NOMO-1 treated with dmso at 0.1 percent for 144 hours (cell line): Measurements from ENCODE around the gene NUTM1.
"Not testable (repeated sequence)": the region's sequence is repeated elsewhere in the genome, so short reads cannot be mapped to it uniquely, and the experiment has no call there.

Source experiments
- DNase-seq: peaks from one replicate; lab custom pipeline; 2025; ENCODE audit not compliant: unreplicated experiment; lab: John Stamatoyannopoulos, UW

The NUTM1 gene

GRCh38 chr15:34337557-34338306, 5.4 kb upstream of the NUTM1 start, which contains the start of gene SLC12A6:
TSS of gene SLC12A6 (minus strand) at chr15:34337781. CDS start at chr15:34336680, 1,101 bp downstream.
- DNase-seq, result peak; percentile 92

- no peak for DNase-seq
These were observed 4.8 kb upstream of the NUTM1 start for GRCh38 chr15:34338347-34338746.

GRCh38 chr15:34339946-34340345, 3.2 kb upstream of the NUTM1 start:
- DNase-seq, result no peak

DNA sequence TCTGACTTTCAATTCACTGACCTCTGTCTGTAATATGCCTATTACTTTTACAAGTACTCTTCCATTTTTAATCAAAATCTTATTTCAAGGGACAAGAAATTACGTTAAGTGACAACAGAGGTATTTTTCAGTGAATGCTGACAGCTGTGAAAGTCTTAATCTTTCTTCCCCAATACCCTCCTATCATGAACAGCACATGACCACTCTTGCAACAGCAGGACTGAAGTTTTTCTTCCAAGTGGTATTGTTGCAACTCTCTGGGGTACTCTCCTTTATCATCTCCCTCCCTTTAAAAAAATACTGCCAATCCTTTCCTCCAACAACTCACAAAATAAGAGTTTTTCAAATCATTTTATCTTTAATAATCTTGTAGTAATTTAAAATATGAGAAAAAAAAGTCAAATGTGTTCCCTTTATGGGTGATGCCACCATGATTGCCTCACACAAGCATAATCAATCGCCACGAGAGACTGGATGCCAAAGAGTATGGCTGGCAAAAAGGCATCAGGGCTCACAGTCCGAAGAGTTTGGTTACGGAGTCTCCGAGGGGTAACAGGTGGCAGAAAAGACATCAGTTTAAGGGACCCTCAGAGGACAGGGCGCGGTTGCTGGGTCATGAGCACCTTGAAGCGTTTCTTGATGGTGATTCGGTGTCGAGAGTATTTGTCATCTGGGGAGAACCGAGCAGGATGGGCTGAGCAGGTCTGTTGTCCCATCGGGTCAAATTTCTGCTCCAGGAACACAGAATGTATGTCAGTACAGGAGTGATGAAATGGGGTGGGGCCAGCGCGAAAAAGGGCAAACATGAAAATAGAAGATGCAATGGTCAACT, 1.5 kb upstream of the NUTM1 start:
- no peak for DNase-seq

DNA sequence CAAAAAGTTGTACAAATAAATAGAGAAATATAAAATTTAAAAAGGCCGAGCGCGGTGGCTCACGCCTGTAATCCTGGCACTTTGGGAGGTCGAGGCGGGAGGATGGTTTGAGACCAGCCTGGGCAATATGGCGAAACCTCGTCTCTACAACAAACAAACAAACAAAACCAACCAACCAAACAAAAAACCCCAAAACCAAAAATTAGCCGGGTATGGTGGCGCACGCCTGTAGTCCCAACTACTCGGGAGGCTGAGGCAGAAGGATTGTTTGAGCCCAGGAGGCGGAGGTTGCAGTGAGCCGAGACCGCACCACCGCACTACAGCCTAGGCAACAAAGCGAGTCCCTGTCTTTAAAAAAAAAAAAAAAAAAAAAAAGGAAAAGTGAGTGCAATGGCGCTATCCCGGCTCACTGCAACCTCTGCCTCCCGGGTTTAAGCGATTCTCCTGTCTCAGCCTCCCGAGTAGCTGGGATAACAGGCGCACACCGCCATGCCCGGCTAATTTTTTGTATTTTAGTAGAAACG, 840 bp upstream of the NUTM1 start:
- not testable (repeated sequence) for DNase-seq

- no peak for DNase-seq
These were observed 5.0 kb downstream of the NUTM1 start for GRCh38 chr15:34347951-34348638.

DNA sequence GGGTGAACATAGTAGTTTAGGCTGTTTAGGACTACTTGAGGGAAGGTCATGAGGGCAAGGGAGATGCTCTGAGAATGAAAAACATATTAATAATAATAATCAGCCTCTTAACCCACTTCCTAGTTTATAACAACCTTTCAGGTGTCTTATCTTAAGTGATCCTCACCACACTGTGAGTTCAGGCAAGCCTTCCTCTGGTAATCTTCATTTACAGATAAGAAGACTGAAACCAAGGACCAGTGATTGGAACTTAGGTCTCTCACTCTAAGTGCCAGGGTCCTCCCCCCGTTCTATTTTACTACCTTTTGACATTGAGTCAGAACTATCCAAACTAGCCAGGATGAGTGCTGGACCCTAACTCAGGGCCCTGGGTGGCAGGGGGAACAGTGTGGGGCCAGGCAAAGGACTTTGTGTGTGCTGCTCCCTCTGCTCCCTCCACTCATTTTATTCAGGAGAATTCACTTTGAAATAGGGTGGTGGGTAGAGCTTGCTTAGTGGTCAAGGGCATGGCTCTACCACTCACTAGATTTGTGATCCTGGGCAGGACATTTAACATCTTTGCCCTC, 5.7 kb downstream of the NUTM1 start:
- no peak for DNase-seq

DNA sequence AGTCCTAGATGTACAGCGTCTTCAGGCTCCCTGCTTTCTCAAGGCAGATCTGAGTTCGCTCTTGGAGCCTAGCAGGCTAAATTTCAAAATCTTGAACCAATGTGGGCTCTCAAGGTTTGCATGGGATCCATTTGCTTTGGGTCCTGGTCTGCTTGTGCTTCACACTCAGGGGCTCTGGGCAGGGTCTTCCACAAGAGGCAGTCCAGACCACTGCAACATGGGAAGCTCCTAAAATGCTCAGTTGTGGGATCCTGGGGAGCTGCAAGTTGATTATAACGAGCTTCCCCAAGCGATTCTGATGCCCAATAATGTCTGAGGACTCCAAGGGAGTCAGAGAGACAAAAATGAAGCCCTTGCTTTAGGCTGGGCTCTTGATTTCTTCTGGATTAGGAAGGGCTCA, 6.7 kb downstream of the NUTM1 start:
- no peak for DNase-seq

DNA sequence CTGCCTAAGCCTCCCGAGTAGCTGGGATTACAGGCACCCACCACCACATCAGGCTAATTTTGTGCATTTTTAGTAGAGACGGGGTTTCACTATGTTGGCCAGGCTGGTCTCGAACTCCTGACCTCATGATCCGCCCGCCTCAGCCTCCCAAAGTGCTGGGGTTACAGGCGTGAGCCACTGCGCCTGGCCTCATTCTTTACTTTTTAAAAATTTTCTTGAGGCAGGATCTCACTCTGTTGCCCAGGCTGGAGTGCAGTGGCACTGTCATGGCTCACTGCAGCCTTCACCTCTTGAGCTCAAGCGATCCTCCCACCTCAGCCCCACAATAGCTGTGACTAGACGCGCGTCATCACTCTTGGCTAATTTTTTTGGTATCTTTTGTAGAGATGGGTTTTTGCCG, 9.9 kb downstream of the NUTM1 start:
- DNase-seq, result not testable (repeated sequence)

GRCh38 chr15:34353627-34354026, 10.5 kb downstream of the NUTM1 start:
- DNase-seq, result no peak

- DNase-seq, result no peak
These were observed 11.2 kb downstream of the NUTM1 start for GRCh38 chr15:34354286-34354685.

GRCh38 chr15:34355241-34355640, 12.1 kb downstream of the NUTM1 start:
- no peak for DNase-seq

- no peak for DNase-seq
These were observed 14.5 kb downstream of the NUTM1 start for GRCh38 chr15:34357653-34358052.

DNA sequence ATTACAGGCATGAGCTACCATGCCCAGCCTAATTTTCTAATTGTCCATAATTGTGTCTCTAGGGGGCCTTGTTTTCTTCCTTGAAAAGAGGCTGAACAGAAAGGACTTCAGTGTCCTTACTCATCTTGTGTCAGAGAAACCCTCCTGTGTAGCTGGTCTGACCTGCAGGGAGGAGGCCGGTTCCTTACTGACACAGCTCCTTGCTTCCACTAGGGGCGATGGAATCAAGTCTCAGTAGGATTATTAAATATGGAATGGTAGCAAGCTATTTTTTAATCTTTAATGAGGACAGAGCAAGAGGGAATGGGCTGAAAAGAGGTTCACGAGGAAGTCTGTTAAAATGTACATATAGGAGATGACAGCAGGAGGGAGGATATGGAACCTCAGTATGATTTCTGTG, 15.3 kb downstream of the NUTM1 start:
- no peak for DNase-seq

DNA sequence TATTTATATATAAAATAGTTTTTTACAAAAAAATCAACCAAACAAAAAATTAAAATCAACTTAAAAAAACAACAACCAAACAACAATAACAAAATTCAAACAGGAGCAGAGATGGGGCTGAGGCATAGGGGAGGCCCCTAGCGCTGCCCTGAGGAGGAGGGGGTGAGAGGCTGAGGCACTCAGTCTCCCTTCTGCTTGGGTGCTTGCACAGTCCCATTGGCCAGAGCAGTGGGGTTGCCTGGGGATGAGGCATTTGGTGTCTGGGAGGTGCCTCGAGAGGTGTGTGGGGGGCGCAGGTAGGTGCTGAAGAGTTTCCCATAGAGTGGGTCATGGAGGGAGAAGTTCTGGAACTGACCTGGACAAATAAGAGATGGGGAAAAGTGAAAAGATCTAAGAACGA, 15.8 kb downstream of the NUTM1 start:
- no peak for DNase-seq

GRCh38 chr15:34359416-34359815, 16.3 kb downstream of the NUTM1 start:
- no peak for DNase-seq

DNA sequence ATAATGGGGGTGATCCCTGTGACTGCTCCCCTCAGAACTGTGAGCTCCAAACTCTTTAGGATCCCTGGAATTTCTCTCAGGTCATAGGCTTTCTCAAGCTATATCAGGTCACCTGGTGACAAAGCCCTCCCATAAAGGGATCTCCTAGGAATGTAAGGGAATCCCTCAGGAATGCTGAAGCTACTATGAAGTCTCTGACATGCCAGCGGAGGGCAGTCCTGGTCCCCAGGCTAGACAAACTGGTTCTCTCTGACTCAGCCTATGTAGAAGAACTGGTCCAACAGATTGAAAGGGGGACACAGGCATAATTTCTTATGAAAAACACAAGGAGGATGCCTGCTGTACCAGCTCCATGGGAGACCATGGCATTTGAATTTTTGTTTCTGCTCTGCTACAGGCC, 17.2 kb downstream of the NUTM1 start:
- no peak for DNase-seq

- no peak for DNase-seq
These were observed 18.2 kb downstream of the NUTM1 start for GRCh38 chr15:34361278-34361677.

GRCh38 chr15:34362047-34362773, 19.1 kb downstream of the NUTM1 start:
- no peak for DNase-seq

DNA sequence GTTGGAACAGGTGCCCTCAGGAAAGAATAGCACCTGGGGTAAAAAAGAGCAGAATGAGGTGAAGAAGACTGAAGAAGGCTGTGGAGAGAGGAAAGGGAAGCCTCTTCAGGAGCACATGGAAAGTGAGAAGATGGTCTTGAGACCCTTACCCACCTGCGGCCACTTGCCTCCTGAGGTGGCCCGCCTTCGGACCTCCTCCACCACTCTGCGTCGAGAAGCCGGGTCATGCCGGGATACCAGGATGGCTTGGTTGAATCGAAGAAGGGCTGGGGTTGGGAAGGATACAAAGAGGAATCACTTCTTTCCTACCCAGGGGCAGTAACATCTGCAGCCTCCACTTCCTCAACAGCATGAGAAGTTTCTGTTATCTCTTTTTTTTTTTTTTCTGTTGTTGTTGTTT, 20.9 kb downstream of the NUTM1 start:
- DNase-seq, result no peak
